GM10266 (cell line): ENCODE results near the gene PLXNA4.

Source experiments
- DNase-seq: peaks from one replicate; pipeline ENCODE4 v3.0.0; 2012; ENCODE audit errors: extremely low spot score
- CTCF ChIP-seq: IDR thresholded peaks from 2 replicates; pipeline ENCODE4 v1.5.1; 2012; ENCODE audit warnings: mild to moderate bottlenecking, low read depth; ENCODE audit not compliant: control insufficient read depth, insufficient read depth; ENCODE audit errors: missing control alignments

The PLXNA4 gene

GRCh38 chr7:132425942-132426341 is 150.3 kb downstream of the PLXNA4 start:
- DNase-seq, result no peak
- no peak for TF ChIP-seq CTCF

DNA sequence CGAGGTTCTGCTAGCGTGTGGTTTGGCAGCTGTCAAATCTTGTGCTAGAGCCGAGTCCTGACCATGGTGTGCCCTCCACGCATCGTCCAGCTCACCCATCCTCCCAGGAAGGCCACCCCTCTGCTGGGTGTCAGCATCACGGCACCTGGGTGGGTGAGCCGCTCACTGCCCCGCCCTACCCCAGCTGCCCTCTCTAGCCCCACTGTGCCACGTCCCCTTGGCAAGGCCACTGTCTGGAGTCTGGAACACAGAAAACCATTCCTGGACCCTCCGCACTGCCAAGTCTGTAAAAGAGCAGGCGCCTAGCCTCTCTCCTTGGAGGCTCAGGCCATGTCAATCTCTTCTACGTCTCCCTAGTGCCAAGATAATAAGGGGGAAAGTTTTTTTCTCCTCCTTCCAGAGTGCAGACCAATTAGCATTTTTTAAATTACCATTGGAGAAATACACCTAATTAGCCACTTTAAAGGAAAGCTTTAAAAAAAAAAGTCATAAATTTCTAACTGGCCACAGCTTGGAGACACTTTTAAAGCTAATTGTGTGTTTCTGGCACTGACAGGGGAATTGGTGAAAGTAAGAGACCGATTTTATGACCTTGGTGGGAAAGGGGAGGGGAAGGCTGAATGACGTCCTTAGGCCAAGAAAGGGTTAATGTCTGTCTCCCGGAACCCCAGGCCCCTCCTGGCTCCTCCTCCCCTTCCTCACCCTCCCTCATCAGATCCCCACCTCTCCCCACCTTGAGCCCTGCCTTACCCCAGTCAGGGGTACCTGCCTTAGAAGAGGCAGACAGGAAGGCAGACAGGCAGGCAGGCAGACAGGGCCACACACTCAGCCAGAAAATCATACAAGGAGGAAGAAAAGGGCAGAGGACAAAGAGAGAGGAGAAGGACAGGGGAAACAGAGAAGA is 151.2 kb downstream of the PLXNA4 start:
- TF ChIP-seq CTCF, result no peak
- no peak for DNase-seq

GRCh38 chr7:132424277-132424676 is 152.0 kb downstream of the PLXNA4 start:
- TF ChIP-seq CTCF, result no peak
- no peak for DNase-seq

- TF ChIP-seq CTCF, result no peak
- no peak for DNase-seq
Observed at GRCh38 chr7:132423594-132424200, 152.6 kb downstream of the PLXNA4 start.

GRCh38 chr7:132422502-132423111 is 153.7 kb downstream of the PLXNA4 start:
- TF ChIP-seq CTCF, result no peak
- DNase-seq, result no peak

GRCh38 chr7:132420527-132420926 is 155.7 kb downstream of the PLXNA4 start:
- TF ChIP-seq CTCF, result no peak
- no peak for DNase-seq

GRCh38 chr7:132419542-132419941 is 156.7 kb downstream of the PLXNA4 start:
- no peak for TF ChIP-seq CTCF
- DNase-seq, result no peak
